HepG2 (cell line): Measurements from ENCODE around the gene SPTBN2. TPM values are rescaled to one million over a fixed set of nuclear protein-coding genes. Genes with fewer than 3 reads are reported as not detected.

ENCODE experiments used
- ATAC-seq: fragments of 200-7000 bp; cut with Tn5 transposase; 3 replicates; pipeline ENCODE4 v1.9.1; 2020; ENCODE audit warnings: mild to moderate bottlenecking, moderate library complexity
- BruUV-seq: library from RNA; stranded (reverse); fragments of 400-500 nt; replicated peaks from 2 replicates; lab custom pipeline; 2021; lab: Mats Ljungman, UMichigan
- CTCF ChIA-PET: fragments of 300-600 bp; formaldehyde crosslinking; extraction: SDS; loops from one replicate; lab custom pipeline; 2021; ENCODE audit warnings: low total read pairs, inconsistent platforms, low intra/inter-chr PET ratio; lab: Yijun Ruan, JAX
- POLR2A ChIA-PET: fragments of 350-600 bp; sonication (Branson Sonifier 250); formaldehyde crosslinking; loops from one replicate; lab custom pipeline; 2020; ENCODE audit warnings: antibody characterized with exemption, inconsistent platforms; lab: Yijun Ruan, JAX
- DNase-seq: peaks from one replicate; pipeline ENCODE4 v3.0.0-alpha.2; 2015; ENCODE audit warnings: low spot score
- FAIRE-seq: peaks from 3 replicates; lab custom pipeline; 2011; peaks lifted over from hg19 to GRCh38; lab: Jason Lieb, UNC
- H2AFZ ChIP-seq: one replicate; pipeline ENCODE4 v1.6.1; 2011; ENCODE audit warnings: low read length, inconsistent platforms
- H3K27ac ChIP-seq: fragments of 300-600 bp; 3 replicates; pipeline ENCODE4 v1.8.0; 2011; ENCODE audit warnings: mixed run types, mild to moderate bottlenecking, mixed read lengths, low read length, inconsistent platforms; ENCODE audit not compliant: insufficient read depth; ENCODE audit errors: extremely low read length
- H3K27me3 ChIP-seq, 2 experiments: fragments of 200-600 bp in 1 of 2; 2 replicates in 1 of 2; 3 replicates in 1 of 2; pipeline versions ENCODE4 v1.6.0 to v1.8.0; 2011; ENCODE audit warnings: low read length in 2 of 2, mild to moderate bottlenecking in 2 of 2, moderate library complexity in 2 of 2, inconsistent platforms in 1 of 2; ENCODE audit not compliant: insufficient read depth in 2 of 2, control insufficient read depth in 1 of 2
- H3K36me3 ChIP-seq, 2 experiments: fragments of 200-600 bp in 1 of 2; replicated peaks in 1 of 2; 2 replicates in 1 of 2; 3 replicates in 1 of 2; pipeline versions ENCODE4 v1.5.1 to v1.8.0; 2011; ENCODE audit warnings: low read length in 2 of 2, inconsistent platforms in 1 of 2; ENCODE audit not compliant: insufficient read depth in 2 of 2, control insufficient read depth in 1 of 2
- H3K4me1 ChIP-seq: 2 replicates; pipeline ENCODE4 v1.5.1; 2012; ENCODE audit warnings: low read length, inconsistent platforms; ENCODE audit not compliant: insufficient read depth
- H3K4me2 ChIP-seq: 2 replicates; pipeline ENCODE4 v1.6.0; 2011; ENCODE audit warnings: low read depth, low read length, inconsistent platforms
- H3K4me3 ChIP-seq, 3 experiments: fragments of 200-600 bp in 1 of 3; sonication (generic), shearing (Covaris generic) in 1 of 3; replicated peaks in 1 of 3; 2 replicates each; pipeline ENCODE4 v1.5.1; 2011 to 2016; ENCODE audit warnings: low read length in 3 of 3, inconsistent platforms in 2 of 3, low read depth in 2 of 3, mild to moderate bottlenecking in 2 of 3, control low read depth in 1 of 3, mixed read lengths in 1 of 3; ENCODE audit not compliant: insufficient read depth in 1 of 3
- H3K79me2 ChIP-seq: one replicate; pipeline ENCODE4 v1.6.1; 2011; ENCODE audit warnings: low read length, inconsistent platforms; ENCODE audit not compliant: insufficient read depth
- H3K9ac ChIP-seq: 2 replicates; pipeline ENCODE4 v1.6.0; 2011; ENCODE audit warnings: mild to moderate bottlenecking, low read depth, low read length, inconsistent platforms; ENCODE audit not compliant: insufficient read depth
- H3K9me3 ChIP-seq: 2 replicates; pipeline ENCODE4 v1.5.1; 2012; ENCODE audit warnings: mild to moderate bottlenecking, low read length
- H4K20me1 ChIP-seq: 2 replicates; pipeline ENCODE4 v1.6.0; 2011; ENCODE audit warnings: inconsistent platforms, mild to moderate bottlenecking, low read length, moderate library complexity; ENCODE audit not compliant: insufficient read depth
- ATF7 ChIP-seq, 2 experiments: fragments of 450-650 bp in 1 of 2; sonication (generic) in 1 of 2; formaldehyde crosslinking in 1 of 2; IDR thresholded peaks; 2 replicates each; pipeline versions ENCODE4 v1.4.0 to v1.6.1; 2016 to 2020; ENCODE audit warnings: antibody characterized with exemption in 1 of 2, mild to moderate bottlenecking in 1 of 2, missing genetic modification reagents in 1 of 2
- ERF ChIP-seq: IDR thresholded peaks from 2 replicates; pipeline ENCODE4 v1.6.1; 2018; ENCODE audit warnings: missing biosample characterization, missing genetic modification reagents
- GABPA ChIP-seq, 2 experiments: IDR thresholded peaks; 2 replicates each; pipeline ENCODE4 v1.6.1; 2011 to 2016; ENCODE audit warnings: low read depth in 2 of 2, low read length in 1 of 2, missing biosample characterization in 1 of 2, missing genetic modification characterization in 1 of 2
- GABPB1 ChIP-seq: IDR thresholded peaks from 2 replicates; pipeline ENCODE4 v1.6.1; 2016; ENCODE audit warnings: mild to moderate bottlenecking, missing genetic modification reagents, moderate library complexity, missing compliant biosample characterization
- HOXD1 ChIP-seq: sonication (generic); formaldehyde crosslinking; IDR thresholded peaks from 2 replicates; pipeline ENCODE4 v1.5.0; 2020; ENCODE audit warnings: missing genetic modification reagents
- IKZF4 ChIP-seq: sonication (generic); formaldehyde crosslinking; IDR thresholded peaks from 2 replicates; pipeline ENCODE4 v1.5.1; 2020; ENCODE audit warnings: borderline replicate concordance, mild to moderate bottlenecking, low read depth, missing genetic modification reagents; ENCODE audit errors: not compliant biosample characterization
- RAD21 ChIP-seq: fragments of 450-650 bp; formaldehyde crosslinking; IDR thresholded peaks from 2 replicates; pipeline ENCODE4 v1.5.0; 2020; ENCODE audit warnings: mild to moderate bottlenecking
- SALL2 ChIP-seq: sonication (generic); formaldehyde crosslinking; IDR thresholded peaks from 2 replicates; pipeline ENCODE4 v1.8.1; 2023; ENCODE audit warnings: mild to moderate bottlenecking, missing genetic modification reagents, inconsistent platforms
- SSRP1 ChIP-seq: IDR thresholded peaks from 2 replicates; pipeline ENCODE4 v1.6.1; 2016; ENCODE audit warnings: control low read depth
- TBP ChIP-seq: sonication (generic); formaldehyde crosslinking; IDR thresholded peaks from 2 replicates; pipeline ENCODE4 v1.5.0; 2020; ENCODE audit warnings: missing genetic modification reagents
- TP53 ChIP-seq: sonication (generic); formaldehyde crosslinking; conservative IDR thresholded peaks from 2 replicates; pipeline ENCODE4 v1.4.0; 2020; ENCODE audit warnings: missing genetic modification reagents
- ZNF224 ChIP-seq: sonication (generic); formaldehyde crosslinking; IDR thresholded peaks from 2 replicates; pipeline ENCODE4 v1.5.0; 2020; ENCODE audit warnings: mild to moderate bottlenecking, missing genetic modification reagents
- ZNF274 ChIP-seq: sonication (generic); formaldehyde crosslinking; IDR thresholded peaks from 2 replicates; pipeline ENCODE4 v1.5.1; 2020; ENCODE audit warnings: mild to moderate bottlenecking, missing genetic modification reagents
- ZNF552 ChIP-seq: sonication (generic); formaldehyde crosslinking; IDR thresholded peaks from 2 replicates; pipeline ENCODE4 v1.9.0; 2022; ENCODE audit warnings: missing genetic modification reagents, mild to moderate bottlenecking, borderline replicate concordance
- ZNF562 ChIP-seq: sonication (generic); formaldehyde crosslinking; IDR thresholded peaks from 2 replicates; pipeline ENCODE4 v1.8.0; 2022; ENCODE audit warnings: missing genetic modification reagents, borderline replicate concordance
- WGBS: methylation state at CpG from one replicate; pipeline ENCODE4 v1.1.6; 2017; ENCODE audit warnings: low lambda C conversion rate; 5-methylcytosine and 5-hydroxymethylcytosine counted together
- in situ Hi-C: cut with HindIII; loops from 2 replicates; pipeline ENCODE4 v1.10.0; 2017; ENCODE audit warnings: low pct_unique_long_range_greater_than_20kb; ENCODE audit not compliant: extremely low pct_ligation_motif_present
- intact Hi-C: fragments of 100-400 bp; cut with micrococcal nuclease; formaldehyde crosslinking; loops from one replicate; pipeline ENCODE4 v1.10.0; 2022; ENCODE audit not compliant: unreplicated experiment
- polyA plus RNA-seq, 8 experiments: library from polyadenylated mRNA; depleted of rRNA in 3 of 8; stranded (reverse) in 7 of 8; unstranded in 1 of 8; fragments of >200 nt; fragmentation: Illumina TruSeq in 4 of 8; extraction: Trizol in 4 of 8; gene quantifications; 2 replicates each; pipeline versions ENCODE4 v1.2.1 to v1.2.3, GENCODE V29; 2011 to 2016; ENCODE audit warnings: low read depth in 4 of 8, missing spikeins in 1 of 8, mixed read lengths in 1 of 8; ENCODE audit not compliant: insufficient read depth in 1 of 8
- total RNA-seq, 5 experiments: library from RNA; depleted of rRNA; stranded (reverse); fragments of >200 nt; fragmentation: Illumina TruSeq; extraction: Trizol; gene quantifications; 2 replicates each; pipeline ENCODE4 v1.2.3, GENCODE V29; 2016; ENCODE audit warnings: low read depth in 1 of 5
- TF ChIP-seq, protein P1 (sequence below): sonication (generic); formaldehyde crosslinking; IDR thresholded peaks from 2 replicates; pipeline ENCODE4 v1.4.0; 2020; ENCODE audit warnings: mild to moderate bottlenecking, low read depth, missing genetic modification reagents
- TF ChIP-seq, protein P2 (sequence below): sonication (generic); formaldehyde crosslinking; IDR thresholded peaks from 2 replicates; pipeline ENCODE4 v1.4.0; 2020; ENCODE audit warnings: missing genetic modification reagents

The SPTBN2 gene
- total and polyA plus RNA-seq, 2 of the 13 experiments (the other 11 are each of a cell fraction or from before 2014, with no cell fraction given), result 0.65 to 4.0 TPM

DNA sequence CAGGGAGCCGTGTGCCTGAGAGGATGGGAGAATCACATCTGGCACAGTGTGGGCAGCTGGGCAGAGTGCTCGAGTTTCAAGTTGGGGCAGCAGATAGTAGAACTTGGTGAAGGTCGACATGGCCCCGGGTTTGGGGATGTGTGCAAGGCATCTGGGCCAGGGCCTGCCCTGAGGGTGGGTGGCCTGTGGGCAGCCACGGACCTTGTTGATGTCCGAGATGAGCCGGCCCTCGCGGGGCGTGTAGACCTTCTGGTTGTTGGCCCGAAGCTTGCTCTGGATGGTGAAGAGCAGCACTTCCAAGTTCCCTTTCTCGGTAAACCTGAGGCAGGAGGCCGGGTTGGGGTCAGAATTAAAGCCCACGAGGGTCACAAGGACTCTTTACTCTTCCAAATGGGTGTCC lies 20.3 kb downstream of the SPTBN2 start:
- Histone ChIP-seq H3K36me3 (no peaks in the 10 kb centered on the region), H3K4me1 (no peaks in the 10 kb centered on the region), H2AFZ (no peak overlapping the region), H3K4me3 (no peak overlapping the region), H3K9ac (no peak overlapping the region), H3K4me2 (no peak overlapping the region), H3K27ac (no peak overlapping the region), H3K9me3 (no peaks in the 10 kb centered on the region), H4K20me1 (no peaks in the 10 kb centered on the region), H3K79me2 (no peaks in the 10 kb centered on the region), H3K27me3 (no peaks in the 10 kb centered on the region)
- DNase-seq (no peak), ATAC-seq (no peak), FAIRE-seq (no peak)
- in situ Hi-C loops, result no loop called here
- BruUV-seq, result no TSS peak
- intact Hi-C loops, result no loop called here
- 87% methylated on average over 8 of the region's 14 CpGs for WGBS
- POLR2A ChIA-PET, result no interaction called here
- TF ChIP-seq, protein P1, sequence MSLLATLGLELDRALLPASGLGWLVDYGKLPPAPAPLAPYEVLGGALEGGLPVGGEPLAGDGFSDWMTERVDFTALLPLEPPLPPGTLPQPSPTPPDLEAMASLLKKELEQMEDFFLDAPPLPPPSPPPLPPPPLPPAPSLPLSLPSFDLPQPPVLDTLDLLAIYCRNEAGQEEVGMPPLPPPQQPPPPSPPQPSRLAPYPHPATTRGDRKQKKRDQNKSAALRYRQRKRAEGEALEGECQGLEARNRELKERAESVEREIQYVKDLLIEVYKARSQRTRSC, result no peak
- TF ChIP-seq ZNF562 (no peak), SSRP1 (no peak), RAD21 (CRISPR knock-in tag) (no peak), TP53 (CRISPR knock-in tag) (no peak)
- CTCF ChIA-PET, result no interaction called here

DNA sequence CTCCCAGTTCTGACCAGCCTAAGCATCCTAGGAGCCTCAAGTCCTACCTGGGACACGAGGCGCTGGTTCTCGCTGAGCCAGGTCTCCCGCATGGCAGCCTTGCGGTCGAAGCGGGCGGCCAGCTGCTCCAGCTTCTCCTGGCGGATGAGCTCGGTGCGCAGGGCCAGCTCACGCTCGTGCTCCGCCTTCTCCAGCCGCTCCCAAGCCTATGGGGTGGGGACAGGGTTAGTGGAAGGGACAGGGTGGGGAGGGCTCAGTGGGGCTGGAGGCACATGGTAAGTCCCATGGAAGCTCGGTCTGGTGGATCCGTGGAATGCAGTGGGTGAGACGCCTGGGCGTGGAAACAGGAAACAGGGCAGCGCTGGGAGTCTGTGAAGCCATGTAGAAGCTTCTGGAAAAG lies 20.9 kb downstream of the SPTBN2 start:
- CTCF ChIA-PET, result no interaction called here
- no peaks in the 10 kb centered on the region for H3K27me3 ChIP-seq
- POLR2A ChIA-PET, result no interaction called here
- no peaks in the 10 kb centered on the region for H3K36me3 ChIP-seq
- H4K20me1 ChIP-seq, result no peaks in the 10 kb centered on the region
- no peaks in the 10 kb centered on the region for H3K79me2 ChIP-seq
- 93% methylated on average over 20 of the region's 20 CpGs for WGBS
- TF ChIP-seq, protein P2, sequence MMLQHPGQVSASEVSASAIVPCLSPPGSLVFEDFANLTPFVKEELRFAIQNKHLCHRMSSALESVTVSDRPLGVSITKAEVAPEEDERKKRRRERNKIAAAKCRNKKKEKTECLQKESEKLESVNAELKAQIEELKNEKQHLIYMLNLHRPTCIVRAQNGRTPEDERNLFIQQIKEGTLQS (CRISPR knock-in tag), result no peak
- TF ChIP-seq ZNF552 (CRISPR knock-in tag) (no peak), GABPB1 (CRISPR knock-in tag) (no peak), SALL2 (CRISPR knock-in tag) (no peak), IKZF4 (CRISPR knock-in tag) (no peak), TBP (CRISPR knock-in tag) (no peak), ATF7 (IDR thresholded peaks at IDR 0.05) (no peak), ATF7 (CRISPR knock-in tag; IDR thresholded peaks at IDR 0.05) (no peak), ZNF224 (CRISPR knock-in tag) (no peak), ZNF274 (no peak), ERF (CRISPR knock-in tag) (no peak), GABPA (IDR thresholded peaks at IDR 0.05; ENCODE audit: low read depth, low read length) (no peak), GABPA (CRISPR knock-in tag; IDR thresholded peaks at IDR 0.05; ENCODE audit: low read depth) (no peak), HOXD1 (CRISPR knock-in tag) (no peak)
- intact Hi-C loops, result no loop called here
- H3K9me3 ChIP-seq, result no peaks in the 10 kb centered on the region
- H3K9ac ChIP-seq, result no peak overlapping the region
- in situ Hi-C loops, result no loop called here
- H3K4me3 ChIP-seq, result no peak overlapping the region
- BruUV-seq, result no TSS peak
- H3K27ac ChIP-seq, result no peak overlapping the region
- no peak for FAIRE-seq
- H2AFZ ChIP-seq, result no peak overlapping the region
- DNase-seq, result no peak
- H3K4me2 ChIP-seq, result no peak overlapping the region
- ATAC-seq, result no peak
- no peaks in the 10 kb centered on the region for H3K4me1 ChIP-seq
